ENCODE measurements around the gene PPP2R1B.

PPP2R1B gene

GRCh38 chr11:111694851-111695250 is 71.3 kb downstream of the PPP2R1B start:
- DNase-seq (ENCODE audit: low spot score) = no peak
- in situ Hi-C loops (cut with MboI; ENCODE audit: low sequenced_read_pairs, unreplicated experiment) = no loop called here
- TF ChIP-seq CTCF (IDR thresholded peaks at IDR 0.05; ENCODE audit: borderline replicate concordance, control extremely low read depth, extremely low read depth, insufficient read depth, missing control alignments) = no peak

- TF ChIP-seq CTCF (IDR thresholded peaks at IDR 0.05; ENCODE audit: borderline replicate concordance, control extremely low read depth, extremely low read depth, insufficient read depth, missing control alignments) = no peak
- in situ Hi-C loops (cut with MboI; ENCODE audit: low sequenced_read_pairs, unreplicated experiment) = no loop called here
- no peak for DNase-seq (ENCODE audit: low spot score)
Observed at GRCh38 chr11:111693224-111693937, 72.8 kb downstream of the PPP2R1B start.

DNA sequence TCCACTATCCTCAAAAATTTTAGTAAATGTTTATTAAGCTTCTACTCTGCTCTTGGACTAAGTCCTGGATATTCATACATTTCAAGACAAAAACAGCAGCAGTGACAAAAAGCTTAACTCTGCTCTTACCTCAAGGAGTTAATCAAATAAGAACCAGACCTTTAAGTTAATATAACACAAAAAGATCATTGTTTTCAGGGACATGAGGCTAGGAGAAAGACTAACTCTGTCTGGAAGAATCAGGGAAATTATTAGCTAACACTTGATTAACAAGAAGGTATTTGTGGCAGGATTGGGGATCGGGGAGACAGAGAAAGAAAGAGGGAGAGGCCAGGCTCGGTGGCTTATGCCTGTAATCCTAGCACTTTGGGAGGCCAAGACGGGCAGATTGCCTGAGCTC is 74.4 kb downstream of the PPP2R1B start:
- in situ Hi-C loops (cut with MboI; ENCODE audit: low sequenced_read_pairs, unreplicated experiment) = no loop called here
- TF ChIP-seq CTCF (IDR thresholded peaks at IDR 0.05; ENCODE audit: borderline replicate concordance, control extremely low read depth, extremely low read depth, insufficient read depth, missing control alignments) = no peak
- DNase-seq (ENCODE audit: low spot score) = no peak

GRCh38 chr11:111691176-111691575 is 75.0 kb downstream of the PPP2R1B start:
- TF ChIP-seq CTCF (IDR thresholded peaks at IDR 0.05; ENCODE audit: borderline replicate concordance, control extremely low read depth, extremely low read depth, insufficient read depth, missing control alignments) = no peak
- in situ Hi-C loops (cut with MboI; ENCODE audit: low sequenced_read_pairs, unreplicated experiment) = no loop called here
- no peak for DNase-seq (ENCODE audit: low spot score)

DNA sequence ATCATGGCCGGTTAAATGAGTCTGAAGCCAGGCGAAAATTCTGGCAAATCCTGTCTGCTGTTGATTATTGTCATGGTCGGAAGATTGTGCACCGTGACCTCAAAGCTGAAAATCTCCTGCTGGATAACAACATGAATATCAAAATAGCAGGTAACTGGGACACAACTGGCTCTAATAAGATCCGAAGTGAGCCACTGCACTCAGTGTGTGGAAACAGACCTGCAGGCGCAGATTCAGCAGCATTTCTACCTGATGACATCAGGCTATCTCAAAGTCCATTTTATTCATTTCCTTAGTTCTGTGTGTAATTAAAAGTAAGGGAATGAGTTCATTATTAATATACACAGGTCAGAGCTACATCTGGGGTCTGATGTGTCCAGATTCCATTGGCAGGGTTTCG is 78.2 kb downstream of the PPP2R1B start:
- in situ Hi-C loops (cut with MboI; ENCODE audit: low sequenced_read_pairs, unreplicated experiment) = no loop called here
- DNase-seq (ENCODE audit: low spot score) = no peak
- no peak for TF ChIP-seq CTCF (IDR thresholded peaks at IDR 0.05; ENCODE audit: borderline replicate concordance, control extremely low read depth, extremely low read depth, insufficient read depth, missing control alignments)

DNA sequence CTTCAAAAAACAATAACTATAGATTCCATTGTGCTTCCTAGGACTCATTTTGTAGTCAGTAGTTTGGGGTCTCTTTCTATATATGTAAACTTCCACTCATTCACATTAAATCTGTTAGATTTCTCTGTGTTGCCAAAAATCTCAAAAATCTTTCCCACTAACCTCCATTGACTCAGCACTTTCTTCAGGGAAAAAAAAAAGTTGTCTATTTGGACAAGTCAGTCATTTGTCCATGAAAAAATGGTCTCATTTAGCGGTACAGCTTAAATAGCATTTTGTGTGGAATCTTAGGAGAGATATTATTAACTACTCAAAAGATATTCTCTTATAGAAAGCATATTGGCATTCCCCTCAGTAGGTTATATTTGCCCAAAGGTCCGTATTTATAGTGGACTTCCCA is 81.9 kb downstream of the PPP2R1B start:
- TF ChIP-seq CTCF (IDR thresholded peaks at IDR 0.05; ENCODE audit: borderline replicate concordance, control extremely low read depth, extremely low read depth, insufficient read depth, missing control alignments) = no peak
- in situ Hi-C loops (cut with MboI; ENCODE audit: low sequenced_read_pairs, unreplicated experiment) = no loop called here
- DNase-seq (ENCODE audit: low spot score) = no peak
